D721Med (cell line): ENCODE results near the gene USP6NL.

Experiments used
- DNase-seq: peaks from one replicate; pipeline ENCODE4 v3.0.0; 2011; ENCODE audit warnings: low spot score; ENCODE audit not compliant: insufficient read length
- FAIRE-seq: peaks from 2 replicates; lab custom pipeline; 2011; peaks lifted over from hg19 to GRCh38; lab: Jason Lieb, UNC
- CTCF ChIP-seq: IDR thresholded peaks from 2 replicates; pipeline ENCODE4 v1.5.1; 2012; ENCODE audit warnings: mild to moderate bottlenecking, control low read depth; ENCODE audit not compliant: insufficient read depth; ENCODE audit errors: missing control alignments

The USP6NL gene

GRCh38 chr10:11563936-11564335 is 47.5 kb downstream of the USP6NL start:
- FAIRE-seq: peak; percentile 92
- no peak for DNase-seq
- TF ChIP-seq CTCF: no peak

- FAIRE-seq (no peak), DNase-seq (no peak)
- no peak for TF ChIP-seq CTCF
Measured at GRCh38 chr10:11562888-11563287, 48.6 kb downstream of the USP6NL start.

- no peak for DNase-seq
- no peak for FAIRE-seq
- no peak for TF ChIP-seq CTCF
Measured at GRCh38 chr10:11560076-11560709, 51.3 kb downstream of the USP6NL start.

- TF ChIP-seq CTCF: no peak
- no peak for FAIRE-seq
- no peak for DNase-seq
Measured at GRCh38 chr10:11557967-11558366, 53.5 kb downstream of the USP6NL start.

DNA sequence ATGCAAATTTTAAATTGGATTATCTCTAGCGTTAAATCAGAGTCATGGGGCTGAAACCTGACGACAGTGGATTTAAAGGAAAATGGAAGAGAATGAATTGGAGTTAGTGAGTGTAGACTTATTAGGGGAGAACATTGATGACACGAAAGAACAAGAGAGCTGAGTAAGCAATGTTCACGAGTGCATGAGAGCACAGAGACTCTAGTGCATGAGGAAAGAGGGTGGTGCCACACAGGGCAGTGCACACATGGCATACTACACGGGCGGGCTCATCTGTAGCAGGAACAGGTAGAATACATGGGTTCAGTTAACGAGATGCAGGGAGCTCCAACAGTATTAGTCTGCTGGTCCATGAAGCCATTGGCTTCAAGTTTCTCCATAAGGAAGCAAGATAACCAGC is 53.9 kb downstream of the USP6NL start:
- TF ChIP-seq CTCF: no peak
- FAIRE-seq (no peak), DNase-seq (no peak)

GRCh38 chr10:11555556-11555955 is 55.9 kb downstream of the USP6NL start:
- no peak for DNase-seq
- TF ChIP-seq CTCF: no peak
- no peak for FAIRE-seq

DNA sequence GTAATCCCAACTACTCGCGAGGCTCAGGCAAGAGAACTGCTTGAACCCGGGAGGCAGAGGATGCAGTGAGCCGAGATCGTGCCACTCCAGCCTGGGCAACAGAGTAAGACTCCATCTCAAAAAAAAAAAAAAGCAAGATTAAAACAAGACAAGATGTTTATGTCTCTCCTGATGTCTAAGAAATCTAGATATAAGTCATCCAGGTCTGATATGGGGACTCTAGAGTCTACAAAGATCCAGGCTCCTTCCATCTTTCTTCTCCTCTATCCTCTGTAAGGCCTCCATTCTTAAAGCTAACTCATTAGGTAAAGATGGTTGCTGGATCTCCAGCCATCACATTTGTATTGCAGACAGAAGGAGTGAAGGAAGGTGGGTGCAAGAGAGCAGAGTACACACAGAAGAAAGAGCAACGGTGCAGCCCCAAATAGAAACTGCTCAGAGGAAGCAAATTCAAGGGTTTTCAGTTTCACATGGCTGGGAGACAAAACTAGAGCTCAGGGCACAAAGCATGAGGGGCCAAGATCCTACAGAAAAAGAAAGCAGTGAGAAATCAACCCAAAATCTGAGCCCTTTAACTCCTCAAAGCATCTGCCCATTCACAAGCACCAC is 57.6 kb downstream of the USP6NL start:
- FAIRE-seq: no peak

More for the DNA sequence above, 57.6 kb downstream of the USP6NL start:
- TF ChIP-seq CTCF: no peak
- no peak for DNase-seq
